ENCODE results near the gene SSPN.

The SSPN gene

DNA sequence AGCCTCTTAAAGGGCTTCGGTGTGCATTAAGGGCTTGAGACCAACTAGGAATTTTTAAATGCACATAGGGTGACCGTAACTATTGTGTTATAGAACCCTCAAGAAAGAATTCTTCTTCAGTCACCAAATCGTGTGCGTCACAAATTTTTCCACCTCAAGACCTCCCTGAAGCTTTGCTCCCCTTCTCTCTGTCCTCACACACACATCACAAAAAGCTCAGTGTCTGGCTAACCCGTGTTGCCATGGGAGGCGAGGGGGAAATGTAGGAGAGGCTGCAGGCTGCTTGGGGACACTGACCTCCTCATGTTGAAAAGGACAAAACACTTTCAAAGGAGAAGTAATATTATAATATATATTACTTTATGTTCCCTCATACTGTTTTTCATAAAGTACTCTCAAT, 10.6 kb downstream of the SSPN start:
- Histone ChIP-seq H3K4me3 (ENCODE audit: low read length) (no peak overlapping the region), H3K9me3 (ENCODE audit: insufficient read depth, low read depth, low read length) (no peaks in the 10 kb centered on the region), H3K27me3 (ENCODE audit: insufficient read depth, low read length) (no peaks in the 10 kb centered on the region), H3K27ac (ENCODE audit: low read depth, low read length) (no peak overlapping the region), H3K36me3 (ENCODE audit: insufficient read depth, low read length) (no peaks in the 10 kb centered on the region), H3K4me1 (ENCODE audit: insufficient read depth, low read length) (no peaks in the 10 kb centered on the region), H3K9ac (ENCODE audit: low read depth, low read length) (no peak overlapping the region)
- WGBS: 89% methylated on average over 5 of the region's 6 CpGs

- Histone ChIP-seq H3K4me3 (ENCODE audit: low read length) (no peak overlapping the region), H3K27ac (ENCODE audit: low read depth, low read length) (no peak overlapping the region), H3K9me3 (ENCODE audit: insufficient read depth, low read depth, low read length) (no peaks in the 10 kb centered on the region), H3K27me3 (ENCODE audit: insufficient read depth, low read length) (no peaks in the 10 kb centered on the region), H3K9ac (ENCODE audit: low read depth, low read length) (no peak overlapping the region), H3K36me3 (ENCODE audit: insufficient read depth, low read length) (no peaks in the 10 kb centered on the region), H3K4me1 (ENCODE audit: insufficient read depth, low read length) (no peaks in the 10 kb centered on the region)
- WGBS: 84% methylated on average over 1 of the region's 1 CpG
Measured at GRCh38 chr12:26211331-26211730, 16.0 kb downstream of the SSPN start.

- no peaks in the 10 kb centered on the region for H3K36me3 ChIP-seq (ENCODE audit: insufficient read depth, low read length)
- no peak overlapping the region for H3K4me3 ChIP-seq (ENCODE audit: low read length)
- H3K4me1 ChIP-seq (ENCODE audit: insufficient read depth, low read length): no peaks in the 10 kb centered on the region
Measured at GRCh38 chr12:26212396-26212795, 17.0 kb downstream of the SSPN start.

DNA sequence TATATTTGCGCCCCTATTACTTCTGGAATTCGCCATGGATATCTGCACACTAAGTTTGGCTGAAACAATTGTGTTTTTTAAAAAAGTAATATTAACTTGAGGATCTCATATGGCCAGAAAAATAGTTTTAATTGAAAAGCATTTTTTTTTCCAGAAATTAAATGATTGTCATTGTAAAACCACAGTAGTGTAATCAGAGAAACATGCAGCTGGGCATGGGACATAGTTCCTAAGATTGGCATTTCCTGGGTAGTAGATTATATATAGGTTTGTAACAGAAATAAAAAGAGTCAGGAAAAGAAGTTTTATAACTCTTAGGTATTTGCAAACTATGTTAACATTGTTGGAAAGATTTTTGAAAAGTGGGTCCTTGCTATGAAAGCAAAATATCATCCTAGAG, 17.6 kb downstream of the SSPN start:
- Histone ChIP-seq H3K27me3 (ENCODE audit: insufficient read depth, low read length) (no peaks in the 10 kb centered on the region), H3K4me3 (ENCODE audit: low read length) (no peak overlapping the region), H3K36me3 (ENCODE audit: insufficient read depth, low read length) (no peaks in the 10 kb centered on the region), H3K27ac (ENCODE audit: low read depth, low read length) (no peak overlapping the region), H3K4me1 (ENCODE audit: insufficient read depth, low read length) (no peaks in the 10 kb centered on the region), H3K9ac (ENCODE audit: low read depth, low read length) (no peak overlapping the region), H3K9me3 (ENCODE audit: insufficient read depth, low read depth, low read length) (no peaks in the 10 kb centered on the region)
- WGBS: 98% methylated on average over 2 of the region's 2 CpGs

More at GRCh38 chr12:26212396-26212795, 17.0 kb downstream of the SSPN start:
- no peaks in the 10 kb centered on the region for H3K27me3 ChIP-seq (ENCODE audit: insufficient read depth, low read length)
- no peak overlapping the region for H3K27ac ChIP-seq (ENCODE audit: low read depth, low read length)
- no peaks in the 10 kb centered on the region for H3K9me3 ChIP-seq (ENCODE audit: insufficient read depth, low read depth, low read length)
- H3K9ac ChIP-seq (ENCODE audit: low read depth, low read length): no peak overlapping the region
- 94% methylated on average over 5 of the region's 5 CpGs for WGBS

DNA sequence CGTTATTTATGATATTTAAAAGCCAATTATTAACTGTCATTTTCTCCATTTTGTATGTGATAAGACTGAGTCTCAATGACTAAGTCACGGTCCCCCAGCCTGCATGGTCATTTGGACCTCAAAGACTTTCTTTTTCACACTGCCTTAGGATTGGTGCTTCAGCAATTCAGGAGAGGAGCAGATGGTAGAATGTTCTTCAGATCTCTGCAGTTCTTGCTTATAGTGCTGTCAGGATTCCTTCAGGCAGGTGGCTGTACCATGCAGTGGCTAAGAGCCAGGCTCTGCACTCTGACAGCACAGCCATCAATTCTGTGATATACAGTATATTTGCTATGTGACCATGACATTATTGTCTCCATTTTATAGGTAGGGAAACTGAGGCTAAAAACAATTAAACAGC, 18.7 kb downstream of the SSPN start:
- H3K27me3 ChIP-seq (ENCODE audit: insufficient read depth, low read length): no peaks in the 10 kb centered on the region
- no peak overlapping the region for H3K4me3 ChIP-seq (ENCODE audit: low read length)
- no peaks in the 10 kb centered on the region for H3K4me1 ChIP-seq (ENCODE audit: insufficient read depth, low read length)
- no peak overlapping the region for H3K27ac ChIP-seq (ENCODE audit: low read depth, low read length)
- no peaks in the 10 kb centered on the region for H3K9me3 ChIP-seq (ENCODE audit: insufficient read depth, low read depth, low read length)
- H3K36me3 ChIP-seq (ENCODE audit: insufficient read depth, low read length): no peaks in the 10 kb centered on the region
- 92% methylated on average over 1 of the region's 2 CpGs for WGBS
- H3K9ac ChIP-seq (ENCODE audit: low read depth, low read length): no peak overlapping the region

DNA sequence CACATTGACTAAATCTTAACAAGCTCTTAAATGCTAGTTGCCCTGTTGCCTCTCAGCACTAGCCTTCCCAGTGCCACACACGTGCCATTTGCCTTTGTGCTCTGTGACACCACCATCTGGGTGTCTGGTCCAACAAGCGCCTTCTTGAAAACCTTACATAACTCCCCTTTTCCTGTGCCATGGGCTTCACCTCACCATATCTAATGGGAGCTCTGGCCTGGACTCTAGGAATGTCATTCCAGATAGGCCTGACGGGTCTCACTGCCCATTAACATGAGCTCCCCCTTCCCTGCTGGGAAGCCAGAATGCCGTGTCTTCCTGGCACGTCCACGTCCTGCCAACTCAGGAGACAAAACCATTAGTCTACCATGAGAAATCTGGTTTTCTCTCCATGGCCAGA, 24.4 kb downstream of the SSPN start:
- Histone ChIP-seq H3K4me3 (ENCODE audit: low read length) (no peak overlapping the region), H3K9me3 (ENCODE audit: insufficient read depth, low read depth, low read length) (no peaks in the 10 kb centered on the region), H3K27ac (ENCODE audit: low read depth, low read length) (no peak overlapping the region), H3K4me1 (ENCODE audit: insufficient read depth, low read length) (no peaks in the 10 kb centered on the region), H3K9ac (ENCODE audit: low read depth, low read length) (no peak overlapping the region), H3K27me3 (ENCODE audit: insufficient read depth, low read length) (peaks cover 10% of the 10 kb centered on the region; the same call in 1 of the 2 replicates), H3K36me3 (ENCODE audit: insufficient read depth, low read length) (no peaks in the 10 kb centered on the region)
- 85% methylated on average over 6 of the region's 6 CpGs for WGBS

DNA sequence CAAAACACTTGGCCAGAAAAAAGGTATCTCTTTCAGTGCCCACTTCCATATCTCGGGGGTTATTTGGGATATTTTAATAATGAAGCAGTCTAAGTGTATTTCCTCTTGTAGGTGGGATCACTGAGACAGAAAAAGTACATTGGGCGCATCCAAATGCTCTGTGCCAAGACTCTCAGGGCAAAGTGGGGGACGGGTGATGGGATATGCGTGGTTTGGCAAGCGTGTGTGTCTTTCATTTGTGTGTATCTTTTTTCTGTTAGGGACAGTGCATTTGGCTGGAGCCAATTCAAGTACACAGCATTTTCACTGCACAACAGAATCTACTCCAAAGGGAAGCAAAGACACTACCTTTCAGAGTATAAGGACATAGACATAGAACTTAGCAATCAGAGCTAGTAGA, 29.3 kb downstream of the SSPN start:
- H3K27ac ChIP-seq (ENCODE audit: low read depth, low read length): no peak overlapping the region
- no peaks in the 10 kb centered on the region for H3K9me3 ChIP-seq (ENCODE audit: insufficient read depth, low read depth, low read length)
- H3K27me3 ChIP-seq (ENCODE audit: insufficient read depth, low read length): peaks cover 56% of the 10 kb centered on the region
- H3K4me1 ChIP-seq (ENCODE audit: insufficient read depth, low read length): no peaks in the 10 kb centered on the region; the same call in 1 of the 2 replicates
- H3K9ac ChIP-seq (ENCODE audit: low read depth, low read length): no peak overlapping the region
- 94% methylated on average over 5 of the region's 5 CpGs for WGBS
- no peak overlapping the region for H3K4me3 ChIP-seq (ENCODE audit: low read length)
- H3K36me3 ChIP-seq (ENCODE audit: insufficient read depth, low read length): no peaks in the 10 kb centered on the region

DNA sequence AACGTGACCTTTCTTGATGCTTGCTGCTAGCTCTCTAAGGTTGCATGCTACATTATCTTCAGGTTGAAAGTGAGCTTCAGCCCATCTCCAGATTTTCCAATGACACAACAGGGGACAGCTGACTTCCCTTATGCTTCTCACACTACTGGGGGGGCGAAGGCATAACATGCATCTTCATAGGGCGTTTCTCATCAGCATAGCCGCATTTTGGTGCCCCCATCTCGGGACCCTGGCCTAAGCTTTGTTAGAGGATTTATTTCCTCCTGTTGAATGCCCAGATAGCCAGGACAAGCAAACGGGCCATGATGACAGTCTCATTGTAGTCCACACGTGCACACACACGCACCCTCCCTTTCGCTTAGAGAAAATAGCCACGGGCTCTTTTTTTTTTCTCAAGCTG, 30.7 kb downstream of the SSPN start:
- 48% methylated on average over 10 of the region's 10 CpGs for WGBS
- Histone ChIP-seq H3K27ac (ENCODE audit: low read depth, low read length) (no peak overlapping the region), H3K4me1 (ENCODE audit: insufficient read depth, low read length) (no peaks in the 10 kb centered on the region; the same call in 1 of the 2 replicates), H3K36me3 (ENCODE audit: insufficient read depth, low read length) (no peaks in the 10 kb centered on the region), H3K4me3 (ENCODE audit: low read length) (peak overlapping the region; percentile 55), H3K27me3 (ENCODE audit: insufficient read depth, low read length) (peaks cover 56% of the 10 kb centered on the region), H3K9ac (ENCODE audit: low read depth, low read length) (no peak overlapping the region), H3K9me3 (ENCODE audit: insufficient read depth, low read depth, low read length) (no peaks in the 10 kb centered on the region)

DNA sequence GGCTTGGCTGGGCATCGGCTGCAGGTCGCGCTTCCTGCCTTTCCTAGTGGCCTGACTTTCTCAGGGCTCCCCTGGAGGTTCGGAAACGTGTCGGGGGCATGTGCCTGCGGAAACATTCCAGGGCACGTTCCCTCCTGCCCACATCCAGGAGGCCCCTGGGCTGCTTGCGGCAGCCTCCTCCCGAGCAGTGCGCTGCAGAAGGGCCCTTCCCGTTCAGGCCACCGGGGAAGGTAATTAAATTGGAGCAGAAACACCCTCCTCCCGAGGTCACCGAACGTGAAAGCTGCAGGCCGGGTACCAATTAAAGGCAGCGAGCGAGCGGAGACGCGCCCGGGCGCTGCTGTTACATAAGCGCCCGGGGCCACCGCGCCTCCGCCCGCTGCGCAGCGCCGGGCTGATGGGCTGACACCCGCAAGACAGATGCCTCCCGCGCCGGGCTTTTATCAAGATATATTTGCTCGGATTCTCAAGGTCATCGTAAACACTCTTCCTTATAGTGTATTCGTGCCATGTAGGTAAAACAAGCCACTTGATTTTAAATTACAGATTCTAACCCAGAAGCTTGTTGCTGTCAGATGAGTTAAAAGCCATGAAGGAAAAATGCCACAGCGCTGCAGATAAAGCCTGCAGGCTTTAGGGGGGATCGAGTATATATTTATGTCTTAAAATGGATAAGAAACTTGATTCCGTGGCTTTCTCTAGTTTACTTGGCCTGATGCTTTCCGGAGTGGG, 31.4 kb downstream of the SSPN start:
- H3K27ac ChIP-seq (ENCODE audit: low read depth, low read length): no peak overlapping the region
- H3K4me3 ChIP-seq (ENCODE audit: low read length): peak overlapping the region; percentile 55
- no peaks in the 10 kb centered on the region for H3K36me3 ChIP-seq (ENCODE audit: insufficient read depth, low read length)
- no peaks in the 10 kb centered on the region; the same call in 1 of the 2 replicates for H3K4me1 ChIP-seq (ENCODE audit: insufficient read depth, low read length)
- H3K27me3 ChIP-seq (ENCODE audit: insufficient read depth, low read length): peaks cover 56% of the 10 kb centered on the region
- no peak overlapping the region; the same call in 1 of the 2 replicates for H3K9ac ChIP-seq (ENCODE audit: low read depth, low read length)
- WGBS: 3% methylated on average over 44 of the region's 44 CpGs
- H3K9me3 ChIP-seq (ENCODE audit: insufficient read depth, low read depth, low read length): no peaks in the 10 kb centered on the region

- Histone ChIP-seq H3K4me1 (ENCODE audit: insufficient read depth, low read length) (no peaks in the 10 kb centered on the region; the same call in 1 of the 2 replicates), H3K27me3 (ENCODE audit: insufficient read depth, low read length) (peaks cover 56% of the 10 kb centered on the region), H3K9me3 (ENCODE audit: insufficient read depth, low read depth, low read length) (no peaks in the 10 kb centered on the region), H3K36me3 (ENCODE audit: insufficient read depth, low read length) (no peaks in the 10 kb centered on the region), H3K9ac (ENCODE audit: low read depth, low read length) (no peak overlapping the region), H3K27ac (ENCODE audit: low read depth, low read length) (no peak overlapping the region), H3K4me3 (ENCODE audit: low read length) (peak overlapping the region; percentile 55; the same call in 1 of the 2 replicates)
- 76% methylated on average over 6 of the region's 6 CpGs for WGBS
Measured at GRCh38 chr12:26227361-26227745, 32.0 kb downstream of the SSPN start.

DNA sequence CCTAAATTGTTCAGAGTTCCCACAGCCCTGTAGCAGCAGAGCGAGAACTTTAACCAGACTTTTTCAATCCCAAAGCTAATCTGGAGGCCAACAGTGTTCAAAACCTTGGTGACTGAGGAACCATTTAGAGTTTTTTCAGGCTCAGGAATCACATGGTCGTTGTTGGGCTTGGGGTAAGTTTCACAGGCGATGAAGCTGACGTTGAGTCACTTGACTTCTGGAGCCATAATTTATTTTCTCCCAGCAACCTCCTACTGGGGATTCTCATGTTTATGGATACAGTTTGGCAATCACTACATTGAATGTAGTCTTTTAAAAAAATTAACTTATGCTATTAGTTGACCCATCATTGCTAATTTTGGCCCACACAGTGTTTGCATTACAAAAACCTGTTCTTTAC, 34.5 kb downstream of the SSPN start:
- H3K27me3 ChIP-seq (ENCODE audit: insufficient read depth, low read length): peaks cover 44% of the 10 kb centered on the region
- 96% methylated on average over 4 of the region's 4 CpGs for WGBS

More for the DNA sequence above, 34.5 kb downstream of the SSPN start:
- no peaks in the 10 kb centered on the region for H3K36me3 ChIP-seq (ENCODE audit: insufficient read depth, low read length)
- H3K9me3 ChIP-seq (ENCODE audit: insufficient read depth, low read depth, low read length): no peaks in the 10 kb centered on the region
- H3K9ac ChIP-seq (ENCODE audit: low read depth, low read length): no peak overlapping the region
- H3K4me1 ChIP-seq (ENCODE audit: insufficient read depth, low read length): no peaks in the 10 kb centered on the region; the same call in 1 of the 2 replicates
- no peak overlapping the region for H3K4me3 ChIP-seq (ENCODE audit: low read length)
- H3K27ac ChIP-seq (ENCODE audit: low read depth, low read length): no peak overlapping the region
